Mesenchymal stem cell (in vitro differentiated cells and primary cell): ENCODE results near the gene SPAAR.

Source experiments
- DNase-seq: peaks from one replicate; pipeline ENCODE4 v3.0.0-alpha.2; 2013
- H2AFZ ChIP-seq: one replicate; pipeline ENCODE4 v1.6.1; 2013; ENCODE audit warnings: low read depth, mild to moderate bottlenecking, control low read depth, inconsistent platforms, low read length, moderate library complexity
- H2AK5ac ChIP-seq: 2 replicates; pipeline ENCODE4 v1.6.1; 2013; ENCODE audit warnings: low read length, moderate library complexity, mild to moderate bottlenecking, inconsistent platforms; ENCODE audit not compliant: severe bottlenecking
- H2BK120ac ChIP-seq: one replicate; pipeline ENCODE4 v1.6.1; 2013; ENCODE audit warnings: low read depth, mild to moderate bottlenecking, inconsistent platforms, low read length, moderate library complexity
- H2BK12ac ChIP-seq, 2 experiments: one replicate each; pipeline ENCODE4 v1.6.1; 2013; ENCODE audit warnings: inconsistent platforms in 2 of 2, low read length in 2 of 2, mild to moderate bottlenecking in 2 of 2, moderate library complexity in 2 of 2, control low read depth in 1 of 2
- H2BK15ac ChIP-seq: one replicate; pipeline ENCODE4 v1.6.1; 2013; ENCODE audit warnings: mild to moderate bottlenecking, low read depth, inconsistent platforms; ENCODE audit not compliant: poor library complexity, severe bottlenecking
- H2BK5ac ChIP-seq: 2 replicates; pipeline ENCODE4 v1.6.1; 2013; ENCODE audit warnings: low read depth, mild to moderate bottlenecking, low read length, control low read depth, inconsistent platforms; ENCODE audit not compliant: poor library complexity, severe bottlenecking
- H3K14ac ChIP-seq, 2 experiments: one replicate each; pipeline ENCODE4 v1.6.1; 2013; ENCODE audit warnings: inconsistent platforms in 2 of 2, low read length in 2 of 2, control low read depth in 1 of 2, mild to moderate bottlenecking in 1 of 2, moderate library complexity in 1 of 2
- H3K18ac ChIP-seq, 2 experiments: one replicate each; pipeline ENCODE4 v1.6.1; 2013; ENCODE audit warnings: inconsistent platforms in 2 of 2, low read length in 2 of 2, control low read depth in 1 of 2, low read depth in 1 of 2, mild to moderate bottlenecking in 1 of 2
- H3K23ac ChIP-seq, 2 experiments: one replicate each; pipeline ENCODE4 v1.6.1; 2013; ENCODE audit warnings: inconsistent platforms in 2 of 2, low read length in 2 of 2, mild to moderate bottlenecking in 2 of 2, moderate library complexity in 2 of 2, control low read depth in 1 of 2
- H3K27ac ChIP-seq: 2 replicates; pipeline ENCODE4 v1.5.1; 2013; ENCODE audit warnings: mild to moderate bottlenecking, moderate library complexity, low read length, control low read depth, inconsistent platforms; ENCODE audit not compliant: poor library complexity, severe bottlenecking
- H3K27me3 ChIP-seq, 2 experiments: 2 replicates each; pipeline versions ENCODE4 v1.6.1 to v1.7.0; 2013; ENCODE audit warnings: low read length in 2 of 2, mild to moderate bottlenecking in 2 of 2, moderate library complexity in 2 of 2, control low read depth in 1 of 2, inconsistent platforms in 1 of 2; ENCODE audit not compliant: control insufficient read depth in 1 of 2, insufficient read depth in 1 of 2
- H3K36me3 ChIP-seq, 2 experiments: 2 replicates each; pipeline versions ENCODE4 v1.6.1 to v1.7.0; 2013; ENCODE audit warnings: low read length in 2 of 2, control low read depth in 1 of 2, inconsistent platforms in 1 of 2, low read depth in 1 of 2, mild to moderate bottlenecking in 1 of 2; ENCODE audit not compliant: insufficient read depth in 2 of 2, control insufficient read depth in 1 of 2
- H3K4ac ChIP-seq, 2 experiments: one replicate each; pipeline ENCODE4 v1.6.1; 2013; ENCODE audit warnings: inconsistent platforms in 2 of 2, low read length in 2 of 2, mild to moderate bottlenecking in 2 of 2, moderate library complexity in 2 of 2, control low read depth in 1 of 2, low read depth in 1 of 2
- H3K4me1 ChIP-seq: 2 replicates; pipeline ENCODE4 v1.6.1; 2013; ENCODE audit warnings: low read depth, low read length, control low read depth; ENCODE audit not compliant: control insufficient read depth, insufficient read depth
- H3K4me2 ChIP-seq: 2 replicates; pipeline ENCODE4 v1.6.1; 2013; ENCODE audit warnings: low read length, mild to moderate bottlenecking, inconsistent platforms; ENCODE audit not compliant: poor library complexity, severe bottlenecking
- H3K4me3 ChIP-seq, 2 experiments: 2 replicates each; pipeline versions ENCODE4 v1.5.1 to v1.7.0; 2013; ENCODE audit warnings: low read length in 2 of 2, mild to moderate bottlenecking in 2 of 2, control low read depth in 1 of 2, low read depth in 1 of 2; ENCODE audit not compliant: insufficient read depth in 1 of 2
- H3K79me1 ChIP-seq: replicated peaks from 2 replicates; pipeline ENCODE4 v1.6.1; 2013; ENCODE audit warnings: mild to moderate bottlenecking, control low read depth, low read length, inconsistent platforms; ENCODE audit not compliant: poor library complexity, severe bottlenecking
- H3K9ac ChIP-seq: 2 replicates; pipeline ENCODE4 v1.7.0; 2013; ENCODE audit warnings: mild to moderate bottlenecking, low read length, moderate library complexity
- H3K9me3 ChIP-seq: 2 replicates; pipeline ENCODE4 v1.7.0; 2013; ENCODE audit warnings: mild to moderate bottlenecking, low read length; ENCODE audit not compliant: control insufficient read depth
- H4K8ac ChIP-seq: one replicate; pipeline ENCODE4 v1.6.1; 2013; ENCODE audit warnings: inconsistent platforms, mild to moderate bottlenecking, low read length, moderate library complexity
- H4K91ac ChIP-seq: one replicate; pipeline ENCODE4 v1.6.1; 2013; ENCODE audit warnings: mild to moderate bottlenecking, low read length, inconsistent platforms
- WGBS: methylation state at CpG from one replicate; pipeline ENCODE4 v1.1.7; 2013; ENCODE audit warnings: mixed read lengths; 5-methylcytosine and 5-hydroxymethylcytosine counted together

The SPAAR gene

DNA sequence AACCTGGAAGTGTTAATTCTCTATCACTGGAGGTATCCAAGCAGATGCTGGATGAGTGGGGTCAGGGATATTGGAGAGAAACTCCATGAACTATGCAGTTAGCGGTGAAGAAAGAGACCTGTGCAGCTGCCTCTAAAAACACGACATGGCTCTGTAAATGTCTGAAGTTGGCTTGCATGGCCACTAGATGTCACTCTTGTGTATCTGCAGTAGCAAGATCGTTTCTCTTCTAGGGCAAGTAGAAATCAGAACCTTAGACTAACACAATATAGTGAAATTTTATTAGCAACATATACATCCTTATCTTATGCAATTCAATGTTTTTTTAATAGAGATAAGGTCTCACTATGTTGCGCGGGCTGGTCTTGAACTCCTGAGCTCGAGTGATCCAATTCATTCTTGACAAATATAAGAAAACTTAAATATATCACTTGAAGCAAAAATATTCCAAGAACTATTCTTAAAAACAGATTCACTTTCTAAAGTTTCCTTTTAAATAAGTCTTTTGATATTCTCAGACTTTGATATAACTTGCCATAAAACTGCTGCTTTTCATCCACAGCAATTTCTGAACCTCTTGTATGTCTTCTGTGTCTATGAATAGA is 45.8 kb downstream of the SPAAR start:
- H3K27me3 ChIP-seq = peaks cover 0 to 10% of the 10 kb centered on the region in 2 experiments

DNA sequence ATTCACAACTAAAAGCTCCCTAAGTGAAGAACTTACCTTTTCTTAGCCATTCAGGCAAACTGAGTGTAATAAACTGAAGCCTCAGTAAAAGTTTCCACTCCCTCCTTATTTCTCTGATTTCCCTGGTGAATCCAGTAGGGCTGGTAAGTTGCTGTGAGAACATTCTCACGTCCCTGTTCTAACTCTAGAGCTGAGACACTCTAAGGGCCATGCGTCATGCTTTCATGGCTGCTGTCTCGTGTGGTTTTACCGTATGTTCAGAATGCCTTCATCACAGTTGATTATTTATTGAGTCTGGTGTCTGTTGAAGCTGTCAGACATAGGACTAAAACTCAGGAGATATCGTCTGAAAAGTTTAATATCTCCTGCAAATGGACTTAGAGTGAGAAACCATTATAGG is 47.4 kb downstream of the SPAAR start:
- H4K8ac ChIP-seq = no peak overlapping the region
- H3K4me3 ChIP-seq = no peak overlapping the region

More for the DNA sequence above, 45.8 kb downstream of the SPAAR start:
- no peak overlapping the region for H3K4me2 ChIP-seq
- no peak overlapping the region for H3K27ac ChIP-seq
- peaks cover 3% of the 10 kb centered on the region for H3K4me1 ChIP-seq
- no peaks in the 10 kb centered on the region for H3K79me1 ChIP-seq
- no peaks in the 10 kb centered on the region for H3K9me3 ChIP-seq
- H3K14ac ChIP-seq = no peak overlapping the region
- no peak overlapping the region for H3K23ac ChIP-seq
- H3K18ac ChIP-seq = no peak overlapping the region
- 5% methylated on average over 2 of the region's 6 CpGs for WGBS
- H4K91ac ChIP-seq = no peak overlapping the region
- no peak overlapping the region for H4K8ac ChIP-seq
- peak overlapping the region; percentile 31 for H2AFZ ChIP-seq
- no peak overlapping the region for H2AK5ac ChIP-seq
- DNase-seq = peak; percentile 76
- peak overlapping the region; percentile 3 for H3K9ac ChIP-seq
- H2BK5ac ChIP-seq = no peak overlapping the region
- no peak overlapping the region for H2BK120ac ChIP-seq
- H3K4ac ChIP-seq = no peak overlapping the region
- no peak overlapping the region for H2BK15ac ChIP-seq
- H2BK12ac ChIP-seq = no peak overlapping the region
- H3K4me3 ChIP-seq = no peak overlapping the region
- H3K36me3 ChIP-seq = no peaks in the 10 kb centered on the region

DNA sequence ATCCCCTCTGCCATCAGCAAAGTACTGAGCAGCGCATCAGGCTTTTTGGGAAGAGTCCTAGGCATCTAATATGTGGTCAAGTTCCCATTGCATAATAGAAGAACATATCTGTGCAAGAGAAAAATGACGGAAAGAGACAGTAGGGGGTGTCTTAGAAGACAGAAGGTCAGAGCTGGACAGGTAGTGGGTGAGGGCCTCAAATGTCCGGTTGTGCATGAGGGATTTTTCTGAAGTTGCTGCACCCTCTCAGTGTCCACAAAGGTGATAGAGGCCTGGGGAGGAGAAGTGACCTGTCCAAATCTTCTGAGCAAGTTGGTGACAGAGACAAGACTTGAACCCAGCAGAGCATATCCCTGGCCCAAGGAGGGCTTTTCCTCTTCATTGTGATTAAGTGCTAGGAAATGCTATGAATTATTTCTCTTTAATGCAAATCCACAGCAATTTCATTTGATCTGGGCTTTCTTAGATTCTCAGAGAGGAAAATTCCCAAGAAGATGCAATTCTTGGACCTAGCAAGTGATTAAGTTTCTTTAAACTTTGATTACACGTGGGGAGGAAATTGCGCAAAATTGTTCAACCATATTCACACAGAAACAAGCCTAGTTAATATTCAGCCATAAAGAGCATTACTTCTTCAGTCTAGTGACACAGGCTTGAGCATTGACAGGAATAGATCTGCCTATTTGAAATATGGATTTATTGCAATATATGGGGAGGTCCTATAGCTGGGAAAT is 49.0 kb downstream of the SPAAR start, which contains the start of gene OR2S2:
Gene OR2S2 (minus strand): TSS at position 51 of the 734 bp plus-strand sequence. CDS start 56 bp downstream, outside the sequence.
- no peaks in the 10 kb centered on the region for H3K4me1 ChIP-seq
- no peak for DNase-seq
- WGBS = 90% methylated on average over 5 of the region's 5 CpGs
- no peak within 1 kb of the TSS for H3K4me2 ChIP-seq
- peak within 1 kb of the TSS; percentile 1 for H2BK15ac ChIP-seq
- H2BK5ac ChIP-seq = no peak within 1 kb of the TSS
- H3K79me1 ChIP-seq = no peaks in the 10 kb centered on the region
- no peak within 1 kb of the TSS for H4K8ac ChIP-seq
- H3K27me3 ChIP-seq = peaks cover 0 to 22% of the 10 kb centered on the region in 2 experiments
- no peak within 1 kb of the TSS for H2BK120ac ChIP-seq
- no peak within 1 kb of the TSS for H4K91ac ChIP-seq
- no peak within 1 kb of the TSS for H2BK12ac ChIP-seq
- H3K9me3 ChIP-seq = no peaks in the 10 kb centered on the region
- no peaks in the 10 kb centered on the region for H3K36me3 ChIP-seq
- no peak within 1 kb of the TSS for H3K27ac ChIP-seq
- no peak within 1 kb of the TSS for H2AFZ ChIP-seq
- H3K18ac ChIP-seq = no peak within 1 kb of the TSS
- H3K23ac ChIP-seq = no peak within 1 kb of the TSS
- H3K4ac ChIP-seq = no peak within 1 kb of the TSS
- no peak within 1 kb of the TSS for H3K9ac ChIP-seq
- H3K14ac ChIP-seq = no peak within 1 kb of the TSS
- no peak within 1 kb of the TSS for H3K4me3 ChIP-seq
- H2AK5ac ChIP-seq = no peak within 1 kb of the TSS

More for the DNA sequence above, 47.4 kb downstream of the SPAAR start:
- H3K4me2 ChIP-seq = no peak overlapping the region
- WGBS = 75% methylated on average over 5 of the region's 5 CpGs
- H3K23ac ChIP-seq = no peak overlapping the region
- H4K91ac ChIP-seq = no peak overlapping the region
- no peak overlapping the region for H3K27ac ChIP-seq
- H2AK5ac ChIP-seq = peak overlapping the region; percentile 67
- H3K18ac ChIP-seq = no peak overlapping the region
- H3K9me3 ChIP-seq = no peaks in the 10 kb centered on the region
- no peak overlapping the region for H3K4ac ChIP-seq
- no peak overlapping the region for H2BK120ac ChIP-seq
- no peak overlapping the region for H2BK12ac ChIP-seq
- no peaks in the 10 kb centered on the region for H3K36me3 ChIP-seq
- H3K9ac ChIP-seq = no peak overlapping the region
- H3K14ac ChIP-seq = no peak overlapping the region
- DNase-seq = no peak
- no peaks in the 10 kb centered on the region for H3K79me1 ChIP-seq
- peaks cover under 1% of the 10 kb centered on the region for H3K4me1 ChIP-seq
- H3K27me3 ChIP-seq = peaks cover 0 to 17% of the 10 kb centered on the region in 2 experiments
- no peak overlapping the region for H2BK15ac ChIP-seq
- no peak overlapping the region for H2BK5ac ChIP-seq
- no peak overlapping the region for H2AFZ ChIP-seq

DNA sequence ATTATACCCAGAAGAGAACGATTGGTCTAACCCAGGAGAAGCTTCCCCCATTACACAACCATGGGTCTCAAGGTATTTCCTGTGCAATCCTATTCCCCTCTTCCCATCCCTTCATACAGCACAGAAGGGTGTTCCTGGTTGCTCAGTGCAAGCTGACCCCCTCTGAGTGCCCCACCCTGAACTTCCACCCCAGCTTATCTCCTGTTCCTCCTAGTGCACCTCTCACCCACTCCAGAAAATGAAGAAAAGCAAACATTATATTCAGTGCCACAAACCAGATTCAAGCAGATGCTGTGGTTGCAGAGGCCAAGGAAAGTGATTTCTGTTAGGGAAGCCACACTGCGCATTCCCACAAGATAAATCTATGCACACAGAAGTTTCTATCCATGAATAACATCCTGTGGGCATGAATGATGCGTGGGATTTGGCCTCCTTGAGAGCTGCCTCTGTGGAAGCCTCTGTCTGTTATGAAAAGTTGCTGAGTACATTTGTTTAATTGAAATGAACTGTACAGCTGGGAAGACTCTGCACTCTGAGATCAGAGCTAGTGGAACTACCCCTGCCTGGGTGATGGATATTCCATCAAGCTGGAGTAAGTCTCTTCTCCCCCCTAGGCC is 50.9 kb downstream of the SPAAR start:
- peaks cover 0 to 22% of the 10 kb centered on the region in 2 experiments for H3K27me3 ChIP-seq
- H4K8ac ChIP-seq = no peak overlapping the region

More for the DNA sequence above, 50.9 kb downstream of the SPAAR start:
- Histone ChIP-seq H3K4me3 (no peak overlapping the region), H3K36me3 (no peaks in the 10 kb centered on the region), H3K23ac (no peak overlapping the region), H3K9ac (no peak overlapping the region), H3K27ac (no peak overlapping the region), H3K9me3 (no peaks in the 10 kb centered on the region), H3K14ac (no peak overlapping the region), H3K18ac (no peak overlapping the region), H2BK120ac (no peak overlapping the region), H4K91ac (no peak overlapping the region), H2BK15ac (no peak overlapping the region), H2AFZ (no peak overlapping the region), H3K4ac (no peak overlapping the region), H3K4me1 (no peaks in the 10 kb centered on the region), H2BK12ac (no peak overlapping the region), H2BK5ac (no peak overlapping the region), H3K4me2 (no peak overlapping the region), H2AK5ac (no peak overlapping the region), H3K79me1 (no peaks in the 10 kb centered on the region)
- DNase-seq = peak; percentile 23
- WGBS = 53% methylated on average over 3 of the region's 3 CpGs
